ENCODE measurements around the gene TRPM8. TPM values are rescaled to one million over a fixed set of nuclear protein-coding genes. Genes with fewer than 3 reads are reported as not detected.

Gene TRPM8
- total RNA-seq, 1 donor: not detected

DNA sequence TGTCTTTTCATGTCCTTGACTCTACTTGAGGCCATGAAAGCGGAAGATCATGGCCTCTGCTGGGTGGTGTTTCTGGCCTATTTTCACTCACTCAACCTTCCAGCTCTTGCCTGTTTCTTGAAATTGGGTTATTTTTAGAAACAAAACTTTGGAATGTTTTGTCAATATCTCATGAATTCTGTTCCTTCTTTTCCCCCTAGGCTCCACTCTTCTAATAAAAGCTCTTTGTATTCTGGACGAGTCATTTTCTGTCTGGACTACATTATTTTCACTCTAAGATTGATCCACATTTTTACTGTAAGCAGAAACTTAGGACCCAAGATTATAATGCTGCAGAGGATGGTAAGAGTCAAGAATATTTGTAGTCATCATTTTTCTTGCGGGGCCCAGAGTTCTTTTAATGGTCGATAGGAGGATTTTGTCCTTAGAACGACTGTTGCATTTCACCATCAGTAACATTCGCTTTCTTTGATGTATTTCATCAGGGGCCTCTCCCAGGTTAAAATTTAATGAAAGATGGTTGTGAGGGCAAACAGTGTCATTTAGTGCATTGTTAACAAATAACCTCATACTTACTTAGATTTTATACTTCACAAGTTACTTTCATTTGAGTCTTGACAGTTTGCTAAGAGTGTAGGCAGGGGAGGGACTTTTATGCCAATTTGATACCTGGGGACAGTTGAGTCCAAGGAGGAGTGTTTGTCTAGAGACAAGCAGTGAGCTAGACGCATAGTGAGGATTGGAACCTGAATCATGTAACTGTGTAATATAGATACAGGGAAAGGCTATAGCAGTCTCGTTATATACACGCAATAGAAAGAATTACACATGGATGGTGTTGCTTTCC, 64.6 kb downstream of the TRPM8 start:
- peak overlapping the region; percentile 84 for H3K27ac ChIP-seq (ENCODE audit: low read depth, low read length)
- no peak overlapping the region for H3K4me3 ChIP-seq (ENCODE audit: insufficient read depth, low read length)
- no peaks in the 10 kb centered on the region for H3K79me2 ChIP-seq (ENCODE audit: insufficient read depth, low read length)
- H2AFZ ChIP-seq (ENCODE audit: low read length): no peak overlapping the region
- TF ChIP-seq, protein P1, sequence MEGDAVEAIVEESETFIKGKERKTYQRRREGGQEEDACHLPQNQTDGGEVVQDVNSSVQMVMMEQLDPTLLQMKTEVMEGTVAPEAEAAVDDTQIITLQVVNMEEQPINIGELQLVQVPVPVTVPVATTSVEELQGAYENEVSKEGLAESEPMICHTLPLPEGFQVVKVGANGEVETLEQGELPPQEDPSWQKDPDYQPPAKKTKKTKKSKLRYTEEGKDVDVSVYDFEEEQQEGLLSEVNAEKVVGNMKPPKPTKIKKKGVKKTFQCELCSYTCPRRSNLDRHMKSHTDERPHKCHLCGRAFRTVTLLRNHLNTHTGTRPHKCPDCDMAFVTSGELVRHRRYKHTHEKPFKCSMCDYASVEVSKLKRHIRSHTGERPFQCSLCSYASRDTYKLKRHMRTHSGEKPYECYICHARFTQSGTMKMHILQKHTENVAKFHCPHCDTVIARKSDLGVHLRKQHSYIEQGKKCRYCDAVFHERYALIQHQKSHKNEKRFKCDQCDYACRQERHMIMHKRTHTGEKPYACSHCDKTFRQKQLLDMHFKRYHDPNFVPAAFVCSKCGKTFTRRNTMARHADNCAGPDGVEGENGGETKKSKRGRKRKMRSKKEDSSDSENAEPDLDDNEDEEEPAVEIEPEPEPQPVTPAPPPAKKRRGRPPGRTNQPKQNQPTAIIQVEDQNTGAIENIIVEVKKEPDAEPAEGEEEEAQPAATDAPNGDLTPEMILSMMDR (IDR thresholded peaks at IDR 0.05; ENCODE audit: extremely low read depth, low read depth, low read length): no peak
- no peak for DNase-seq (ENCODE audit: insufficient read length, low spot score, missing footprints)
- H3K36me3 ChIP-seq (ENCODE audit: insufficient read depth, low read length): no peaks in the 10 kb centered on the region
- peak overlapping the region; percentile 75 for H3K4me2 ChIP-seq (ENCODE audit: insufficient read depth, low read length)
- no peaks in the 10 kb centered on the region for H4K20me1 ChIP-seq (ENCODE audit: insufficient read depth, low read length)
- peaks cover 28% of the 10 kb centered on the region for H3K4me1 ChIP-seq (ENCODE audit: insufficient read depth, low read length)
- no peaks in the 10 kb centered on the region for H3K27me3 ChIP-seq (ENCODE audit: insufficient read depth, low read length)
- no peaks in the 10 kb centered on the region for H3K9me3 ChIP-seq (ENCODE audit: low read depth, low read length)

DNA sequence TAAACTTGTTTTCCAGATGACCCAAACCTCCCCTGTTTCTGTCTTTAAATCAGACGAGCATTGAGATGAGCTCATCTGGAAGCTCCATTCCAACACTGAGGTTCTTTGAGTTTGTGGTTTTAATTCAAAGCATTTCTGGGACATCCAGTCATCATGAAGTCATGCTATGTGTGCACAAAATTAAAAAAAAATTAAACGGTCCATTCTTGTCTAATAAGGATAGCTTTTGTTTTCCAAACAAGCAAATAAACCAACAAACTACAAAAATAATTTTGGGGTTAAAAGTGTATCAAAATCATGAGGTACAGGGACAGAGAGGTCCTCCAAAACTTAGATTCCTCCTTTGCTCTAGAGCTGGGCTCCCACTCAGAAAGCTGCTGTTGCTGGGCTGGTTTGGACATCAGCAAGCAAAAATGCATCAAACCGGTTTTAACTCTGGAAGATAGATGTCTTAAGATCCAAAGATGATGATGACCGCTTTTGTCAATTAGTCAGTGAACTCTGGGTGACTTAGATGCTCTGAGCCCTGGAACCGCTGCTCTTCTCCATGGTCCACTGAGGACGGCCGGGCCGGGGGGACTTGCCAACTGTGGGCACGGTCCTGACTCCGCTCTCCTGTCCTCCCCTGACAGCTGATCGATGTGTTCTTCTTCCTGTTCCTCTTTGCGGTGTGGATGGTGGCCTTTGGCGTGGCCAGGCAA, 65.4 kb downstream of the TRPM8 start:
- Histone ChIP-seq H3K4me1 (ENCODE audit: insufficient read depth, low read length) (peaks cover 28% of the 10 kb centered on the region), H3K9me3 (ENCODE audit: low read depth, low read length) (no peaks in the 10 kb centered on the region), H3K4me3 (ENCODE audit: insufficient read depth, low read length) (peak overlapping the region; percentile 21), H3K36me3 (ENCODE audit: insufficient read depth, low read length) (no peaks in the 10 kb centered on the region), H3K27me3 (ENCODE audit: insufficient read depth, low read length) (no peaks in the 10 kb centered on the region), H3K27ac (ENCODE audit: low read depth, low read length) (peak overlapping the region; percentile 84), H3K4me2 (ENCODE audit: insufficient read depth, low read length) (peak overlapping the region; percentile 75), H2AFZ (ENCODE audit: low read length) (peak overlapping the region; percentile 13), H4K20me1 (ENCODE audit: insufficient read depth, low read length) (no peaks in the 10 kb centered on the region), H3K79me2 (ENCODE audit: insufficient read depth, low read length) (no peaks in the 10 kb centered on the region)
- peak; percentile 82 for DNase-seq (ENCODE audit: insufficient read length, low spot score, missing footprints)
- TF ChIP-seq, protein P1 (IDR thresholded peaks at IDR 0.05; ENCODE audit: extremely low read depth, low read depth, low read length): no peak

DNA sequence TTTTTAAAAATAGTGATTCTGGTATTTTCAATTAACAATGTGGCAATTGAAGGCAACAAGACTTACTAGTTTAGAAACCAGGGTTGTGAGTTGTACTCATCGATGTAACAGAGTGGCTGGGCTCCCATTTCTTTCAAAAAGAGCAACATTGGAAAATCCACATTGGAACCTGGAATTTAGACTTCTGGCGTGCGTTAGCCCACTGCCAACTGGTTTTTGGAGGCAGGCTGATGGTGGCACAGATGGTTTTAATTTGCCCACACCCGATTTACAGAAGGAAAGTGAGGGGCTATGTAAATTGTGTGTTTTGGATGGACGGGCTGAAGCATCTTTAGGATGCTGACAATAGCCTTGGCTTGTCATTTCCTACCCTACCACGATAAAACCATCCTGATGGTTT, 66.3 kb downstream of the TRPM8 start:
- peaks cover 28% of the 10 kb centered on the region for H3K4me1 ChIP-seq (ENCODE audit: insufficient read depth, low read length)
- no peaks in the 10 kb centered on the region for H4K20me1 ChIP-seq (ENCODE audit: insufficient read depth, low read length)
- no peak for DNase-seq (ENCODE audit: insufficient read length, low spot score, missing footprints)
- H3K27ac ChIP-seq (ENCODE audit: low read depth, low read length): peak overlapping the region; percentile 84
- H2AFZ ChIP-seq (ENCODE audit: low read length): no peak overlapping the region
- H3K36me3 ChIP-seq (ENCODE audit: insufficient read depth, low read length): no peaks in the 10 kb centered on the region
- H3K9me3 ChIP-seq (ENCODE audit: low read depth, low read length): no peaks in the 10 kb centered on the region
- no peaks in the 10 kb centered on the region for H3K27me3 ChIP-seq (ENCODE audit: insufficient read depth, low read length)
- TF ChIP-seq, protein P1 (IDR thresholded peaks at IDR 0.05; ENCODE audit: extremely low read depth, low read depth, low read length): no peak
- no peak overlapping the region for H3K4me2 ChIP-seq (ENCODE audit: insufficient read depth, low read length)
- H3K4me3 ChIP-seq (ENCODE audit: insufficient read depth, low read length): no peak overlapping the region
- H3K79me2 ChIP-seq (ENCODE audit: insufficient read depth, low read length): no peaks in the 10 kb centered on the region

DNA sequence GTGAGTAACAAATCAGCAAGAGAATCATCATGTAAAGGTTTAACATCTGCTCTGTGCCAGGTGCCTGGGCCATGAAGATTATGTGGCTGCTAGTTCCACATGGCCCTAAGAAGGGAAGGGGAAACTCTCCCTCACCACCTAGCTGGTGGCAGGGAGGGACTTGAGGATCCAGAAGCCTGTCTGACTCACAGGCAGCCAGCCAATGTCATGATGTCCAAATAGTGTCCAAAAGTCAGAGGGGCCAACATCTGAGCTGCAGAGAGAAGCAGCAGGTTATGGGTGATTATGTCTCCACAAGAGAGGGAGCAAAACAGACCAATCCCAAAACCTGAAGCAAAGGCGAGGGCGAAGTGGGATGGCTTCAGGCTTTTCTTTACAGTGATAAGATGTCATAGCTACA, 71.4 kb downstream of the TRPM8 start:
- no peaks in the 10 kb centered on the region for H4K20me1 ChIP-seq (ENCODE audit: insufficient read depth, low read length)
- no peaks in the 10 kb centered on the region for H3K9me3 ChIP-seq (ENCODE audit: low read depth, low read length)
- no peak overlapping the region for H3K4me2 ChIP-seq (ENCODE audit: insufficient read depth, low read length)
- H3K27me3 ChIP-seq (ENCODE audit: insufficient read depth, low read length): peaks cover 7% of the 10 kb centered on the region
- no peaks in the 10 kb centered on the region for H3K79me2 ChIP-seq (ENCODE audit: insufficient read depth, low read length)
- H3K4me3 ChIP-seq (ENCODE audit: insufficient read depth, low read length): no peak overlapping the region
- H3K36me3 ChIP-seq (ENCODE audit: insufficient read depth, low read length): no peaks in the 10 kb centered on the region
- no peak overlapping the region for H3K27ac ChIP-seq (ENCODE audit: low read depth, low read length)
- no peak for DNase-seq (ENCODE audit: insufficient read length, low spot score, missing footprints)
- H2AFZ ChIP-seq (ENCODE audit: low read length): no peak overlapping the region
- H3K4me1 ChIP-seq (ENCODE audit: insufficient read depth, low read length): no peaks in the 10 kb centered on the region
- TF ChIP-seq, protein P1 (IDR thresholded peaks at IDR 0.05; ENCODE audit: extremely low read depth, low read depth, low read length): no peak
